Measurements from ENCODE around the gene BTBD8.

- TF ChIP-seq GATA3 (IDR thresholded peaks at IDR 0.05; ENCODE audit: low read depth, low read length) (no peak), GATA2 (IDR thresholded peaks at IDR 0.05; ENCODE audit: low read depth, low read length) (no peak)
These were observed 150.6 kb downstream of the BTBD8 start for GRCh38 chr1:92230736-92231135.
